ENCODE data around the gene CADM2.
"Not testable (repeated sequence)": the region's sequence is repeated elsewhere in the genome, so short reads cannot be mapped to it uniquely, and the experiment has no call there.

- TF ChIP-seq CTCF, POLR2A (IDR thresholded peaks at IDR 0.05): not testable (repeated sequence)
These were observed 175.1 kb downstream of the CADM2 start for GRCh38 chr3:85133691-85134420.
